A549 (cell line): ENCODE results near the gene GPS1. TPM values are rescaled to one million over a fixed set of nuclear protein-coding genes. Genes with fewer than 3 reads are reported as not detected.

Experiments
- ATAC-seq, 2 experiments: fragments of 200-7000 bp in 1 of 2; fragments of >200 bp in 1 of 2; cut with Nextera tagmentation in 1 of 2; cut with Tn5 transposase in 1 of 2; 3 replicates each; pipeline versions ENCODE4 v1.8.0 to v1.9.1; 2018 to 2020; ENCODE audit warnings: mild to moderate bottlenecking in 1 of 2, moderate library complexity in 1 of 2
- CTCF ChIA-PET: fragments of 300-600 bp; sonication (Branson Sonifier 250); formaldehyde crosslinking; extraction: SDS; loops from one replicate; lab custom pipeline; 2021; ENCODE audit warnings: antibody characterized with exemption, inconsistent platforms; lab: Yijun Ruan, JAX
- POLR2A ChIA-PET: fragments of 350-600 bp; formaldehyde crosslinking; extraction: SDS; loops from one replicate; lab custom pipeline; 2021; ENCODE audit warnings: antibody characterized with exemption, inconsistent platforms; lab: Yijun Ruan, JAX
- DNase-seq, 2 experiments: peaks; one replicate each; pipeline versions ENCODE4 v3.0.0 to v3.0.0-alpha.2; 2011 to 2016; ENCODE audit warnings: low read depth in 1 of 2, low spot score in 1 of 2
- FAIRE-seq: peaks from 2 replicates; lab custom pipeline; 2011; peaks lifted over from hg19 to GRCh38; lab: Jason Lieb, UNC
- H3K27ac ChIP-seq, 2 experiments: fragments of >200 bp; sonication (Bioruptor Twin); formaldehyde crosslinking; 3 replicates each; pipeline ENCODE4 v1.5.1; 2016 to 2017
- H3K4me1 ChIP-seq: fragments of >200 bp; sonication (Bioruptor Twin); formaldehyde crosslinking; 3 replicates; pipeline ENCODE4 v1.6.1; 2016
- H3K4me2 ChIP-seq: fragments of >200 bp; sonication (Bioruptor Twin); formaldehyde crosslinking; 3 replicates; pipeline ENCODE4 v1.6.1; 2016
- H3K4me3 ChIP-seq: fragments of >200 bp; sonication (Bioruptor Twin); formaldehyde crosslinking; 3 replicates; pipeline ENCODE4 v1.5.1; 2016
- H3K9me3 ChIP-seq: fragments of >200 bp; sonication (Bioruptor Twin); formaldehyde crosslinking; 3 replicates; pipeline ENCODE4 v1.6.1; 2016
- BHLHE40 ChIP-seq: IDR thresholded peaks from 2 replicates; pipeline ENCODE4 v1.6.1; 2012; ENCODE audit warnings: low read depth, low read length, inconsistent platforms
- CEBPB ChIP-seq, 2 experiments: fragments of >200 bp in 1 of 2; sonication (Bioruptor Twin) in 1 of 2; formaldehyde crosslinking in 1 of 2; IDR thresholded peaks; 2 replicates each; pipeline ENCODE4 v1.6.1; 2012 to 2016
- CHD4 ChIP-seq: fragments of 200-600 bp; sonication (generic); IDR thresholded peaks from 2 replicates; pipeline ENCODE4 v1.6.1; 2016; ENCODE audit warnings: antibody characterized with exemption, mild to moderate bottlenecking, borderline replicate concordance
- EHF ChIP-seq: fragments of 250-450 bp; sonication (Bioruptor Pico); IDR thresholded peaks from 2 replicates; pipeline ENCODE4 v1.5.0; 2020; ENCODE audit warnings: mild to moderate bottlenecking
- EHMT2 ChIP-seq: fragments of 200-600 bp; sonication (generic); IDR thresholded peaks from 2 replicates; pipeline ENCODE4 v1.6.1; 2016; ENCODE audit warnings: antibody characterized with exemption, low read depth, mild to moderate bottlenecking, moderate library complexity
- EP300 ChIP-seq, 2 experiments: fragments of >200 bp; sonication (Bioruptor Twin); formaldehyde crosslinking; IDR thresholded peaks; 2 replicates in 1 of 2; 3 replicates in 1 of 2; pipeline ENCODE4 v1.6.1; 2016 to 2017
- FOXS1 ChIP-seq: fragments of 250-450 bp; sonication (Bioruptor Pico); IDR thresholded peaks from 2 replicates; pipeline ENCODE4 v1.5.0; 2020; ENCODE audit warnings: mild to moderate bottlenecking, moderate library complexity
- GATA3 ChIP-seq: IDR thresholded peaks from 2 replicates; pipeline ENCODE4 v1.6.1; 2012; ENCODE audit warnings: borderline replicate concordance
- HDAC2 ChIP-seq: fragments of 200-600 bp; sonication (generic); IDR thresholded peaks from 2 replicates; pipeline ENCODE4 v1.6.1; 2016
- HES2 ChIP-seq: fragments of >200 bp; sonication (Bioruptor Twin); formaldehyde crosslinking; IDR thresholded peaks from 2 replicates; pipeline ENCODE4 v1.6.1; 2016
- HEYL ChIP-seq: fragments of 250-450 bp; sonication (Bioruptor Pico); IDR thresholded peaks from 2 replicates; pipeline ENCODE4 v1.8.0; 2021; ENCODE audit warnings: mild to moderate bottlenecking, moderate library complexity
- HMGXB4 ChIP-seq: fragments of 250-450 bp; sonication (Bioruptor Pico); IDR thresholded peaks from 2 replicates; pipeline ENCODE4 v1.5.0; 2021; ENCODE audit warnings: mild to moderate bottlenecking, moderate library complexity, borderline replicate concordance
- HOXB5 ChIP-seq: fragments of 250-450 bp; sonication (Bioruptor Pico); IDR thresholded peaks from 2 replicates; pipeline ENCODE4 v1.5.0; 2020; ENCODE audit warnings: mild to moderate bottlenecking, moderate library complexity
- JUNB ChIP-seq: fragments of >200 bp; sonication (Bioruptor Twin); formaldehyde crosslinking; IDR thresholded peaks from 2 replicates; pipeline ENCODE4 v1.6.1; 2016
- MAX ChIP-seq: IDR thresholded peaks from 2 replicates; pipeline ENCODE4 v1.6.1; 2012
- MAZ ChIP-seq: fragments of 150-350 bp; IDR thresholded peaks from 2 replicates; pipeline ENCODE4 v1.6.1; 2014; ENCODE audit warnings: antibody characterized with exemption, low read depth, low read length, borderline replicate concordance
- MYC ChIP-seq: IDR thresholded peaks from 2 replicates; pipeline ENCODE4 v1.6.1; 2012; ENCODE audit warnings: mild to moderate bottlenecking, inconsistent platforms, low read length, improper control_type of control experiment, borderline replicate concordance
- NFE2L2 ChIP-seq: fragments of 150-350 bp; conservative IDR thresholded peaks from 2 replicates; pipeline ENCODE4 v1.6.1; 2014; ENCODE audit warnings: low read length
- PHF8 ChIP-seq: fragments of 200-600 bp; sonication (generic); IDR thresholded peaks from 2 replicates; pipeline ENCODE4 v1.6.1; 2016; ENCODE audit warnings: low read depth, mild to moderate bottlenecking, antibody characterized with exemption, moderate library complexity, borderline replicate concordance
- POLR2A ChIP-seq: IDR thresholded peaks from 2 replicates; pipeline ENCODE4 v1.6.1; 2012; ENCODE audit warnings: mild to moderate bottlenecking, low read length
- RFX5 ChIP-seq: fragments of 450-650 bp; IDR thresholded peaks from 2 replicates; pipeline ENCODE4 v1.7.1; 2014; ENCODE audit warnings: antibody characterized with exemption, mild to moderate bottlenecking, moderate library complexity
- RNF2 ChIP-seq: fragments of 200-600 bp; sonication (generic); IDR thresholded peaks from 2 replicates; pipeline ENCODE4 v1.6.1; 2016; ENCODE audit warnings: low read depth, mild to moderate bottlenecking, antibody characterized with exemption, moderate library complexity, borderline replicate concordance
- SREBF2 ChIP-seq: fragments of 450-650 bp; IDR thresholded peaks from 2 replicates; pipeline ENCODE4 v1.6.1; 2014; ENCODE audit warnings: mild to moderate bottlenecking, moderate library complexity
- TP53 ChIP-seq: fragments of 250-450 bp; sonication (Bioruptor Pico); IDR thresholded peaks from 2 replicates; pipeline ENCODE4 v1.5.0; 2021; ENCODE audit warnings: mild to moderate bottlenecking, moderate library complexity
- ZFP36 ChIP-seq: fragments of 450-650 bp; IDR thresholded peaks from 2 replicates; pipeline ENCODE4 v1.6.1; 2014; ENCODE audit warnings: borderline replicate concordance; ENCODE audit not compliant: partially characterized antibody
- ZNF302 ChIP-seq: fragments of 250-450 bp; sonication (Bioruptor Pico); IDR thresholded peaks from 2 replicates; pipeline ENCODE4 v1.9.0; 2021; ENCODE audit warnings: inconsistent platforms, mild to moderate bottlenecking, moderate library complexity
- ZSCAN20 ChIP-seq: fragments of 250-450 bp; sonication (Bioruptor Pico); IDR thresholded peaks from 2 replicates; pipeline ENCODE4 v1.8.0; 2022; ENCODE audit warnings: mild to moderate bottlenecking, moderate library complexity
- WGBS: methylation state at CpG from one replicate; pipeline ENCODE4 v1.1.6; 2017; ENCODE audit errors: missing lambda C conversion rate; 5-methylcytosine and 5-hydroxymethylcytosine counted together
- polyA plus RNA-seq, 4 experiments: library from polyadenylated mRNA; depleted of rRNA in 3 of 4; stranded (reverse); fragments of >200 nt; fragmentation: RNase III in 1 of 4; extraction: RNeasy Plus Mini Kit Qiagen cat#74134 plus additional on column Dnase treatment in 1 of 4; gene quantifications; 2 replicates in 3 of 4; 3 replicates in 1 of 4; pipeline ENCODE4 v1.2.3, GENCODE V29; 2011 to 2017
- TF ChIP-seq, protein P1 (sequence below): IDR thresholded peaks from 2 replicates; pipeline ENCODE4 v1.6.1; 2012
- TF ChIP-seq, protein P2 (sequence below): fragments of >200 bp; sonication (Bioruptor Twin); formaldehyde crosslinking; IDR thresholded peaks from 3 replicates; pipeline ENCODE4 v1.5.1; 2016
- TF ChIP-seq, protein P3 (sequence below): fragments of >200 bp; sonication (Bioruptor Twin); formaldehyde crosslinking; IDR thresholded peaks from 3 replicates; pipeline ENCODE4 v1.6.1; 2016

The GPS1 gene
- polyA plus RNA-seq, 2 of the 4 experiments (the other 2 are of a cell fraction) = 89.4 to 126 TPM

DNA sequence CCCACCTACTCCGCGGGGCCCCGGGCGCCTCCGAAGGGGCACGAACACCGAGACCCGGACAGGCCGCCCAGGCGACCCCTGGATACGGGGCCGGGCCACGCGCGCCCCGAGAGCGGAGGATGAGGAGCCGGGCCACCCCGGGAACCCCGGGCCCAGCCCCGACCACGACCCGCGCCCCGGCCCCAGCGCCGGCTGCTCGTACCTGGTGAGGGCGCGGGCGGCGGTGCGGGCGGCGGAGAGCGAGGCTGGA is 46.1 kb downstream of the GPS1 start:
- CTCF ChIA-PET = interaction anchor here (0.7 to 2.2 kb wide), 7 partner anchors 8 to 62 kb away, joined by 3 to 11 read pairs (median 6); partner anchors contain the start of gene DCXR
- no peak for FAIRE-seq
- 10% methylated on average over 2 of the region's 36 CpGs for WGBS

DNA sequence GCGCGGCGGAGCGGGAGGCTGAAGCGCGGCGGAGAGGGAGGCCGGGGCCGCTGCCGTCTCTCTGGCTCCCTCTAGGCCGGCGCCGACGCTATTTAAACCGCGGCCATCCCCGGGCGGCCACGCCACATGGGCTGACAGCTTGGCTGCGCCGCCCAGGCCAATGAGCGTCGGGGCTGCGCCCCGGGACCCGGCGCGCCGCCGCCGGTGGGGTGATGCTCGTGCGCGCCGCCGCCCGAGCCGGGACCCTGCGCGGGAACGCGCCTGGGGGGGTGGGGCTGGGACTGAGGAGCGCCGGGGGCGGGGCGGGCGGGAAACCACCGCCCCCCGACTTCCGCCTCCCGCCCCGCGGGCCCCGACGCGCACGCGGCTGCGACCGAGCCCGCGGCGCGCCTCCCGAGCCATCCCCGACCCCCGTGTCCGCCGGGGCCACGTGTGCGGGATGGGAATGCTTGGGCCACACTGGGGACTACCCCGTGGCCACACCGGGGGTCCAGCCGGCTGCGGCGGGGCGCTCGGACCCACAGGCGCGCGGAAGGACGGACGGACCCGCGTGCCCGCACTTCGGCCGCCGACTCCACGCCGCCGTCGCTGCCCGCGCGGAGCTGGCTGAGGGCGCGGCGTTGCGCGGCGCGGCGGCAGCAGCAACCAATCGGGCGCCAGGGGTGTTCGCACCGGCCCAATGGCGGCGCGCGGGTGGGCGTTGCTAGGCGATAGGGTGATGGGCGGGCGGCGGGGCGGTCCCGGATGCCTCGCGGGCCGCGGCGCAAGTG is 46.7 kb downstream of the GPS1 start, which contains the start of gene FASN:
Gene FASN, minus strand, starts transcription at position 68 of the 770 bp plus-strand sequence. CDS start 1,791 bp downstream, outside the sequence.
- FAIRE-seq (no peak), ATAC-seq (peak; percentile 72 to 75), DNase-seq (peak; percentile 97 to 100)
- CTCF ChIA-PET = interaction anchor here (0.7 to 1.7 kb wide), 12 partner anchors 9 to 161 kb away, joined by 3 to 10 read pairs (median 4); partner anchors contain the start of genes PYCR1 and RAC3
- WGBS = under 1% methylated on average over 22 of the region's 124 CpGs
- Histone ChIP-seq H3K4me2 (peak within 1 kb of the TSS; percentile 97), H3K27ac (peak within 1 kb of the TSS; percentile 95 to 96), H3K9me3 (no peaks in the 10 kb centered on the region), H3K4me3 (peak within 1 kb of the TSS; percentile 91), H3K4me1 (peaks cover 54% of the 10 kb centered on the region)
- POLR2A ChIA-PET = interaction anchor here (0.6 to 2.9 kb wide), 27 partner anchors 8 to 200 kb away, joined by 3 to 33 read pairs (median 4); partner anchors contain the start of genes CENPX, DCXR, DUS1L and LRRC45
- TF ChIP-seq, protein P1, sequence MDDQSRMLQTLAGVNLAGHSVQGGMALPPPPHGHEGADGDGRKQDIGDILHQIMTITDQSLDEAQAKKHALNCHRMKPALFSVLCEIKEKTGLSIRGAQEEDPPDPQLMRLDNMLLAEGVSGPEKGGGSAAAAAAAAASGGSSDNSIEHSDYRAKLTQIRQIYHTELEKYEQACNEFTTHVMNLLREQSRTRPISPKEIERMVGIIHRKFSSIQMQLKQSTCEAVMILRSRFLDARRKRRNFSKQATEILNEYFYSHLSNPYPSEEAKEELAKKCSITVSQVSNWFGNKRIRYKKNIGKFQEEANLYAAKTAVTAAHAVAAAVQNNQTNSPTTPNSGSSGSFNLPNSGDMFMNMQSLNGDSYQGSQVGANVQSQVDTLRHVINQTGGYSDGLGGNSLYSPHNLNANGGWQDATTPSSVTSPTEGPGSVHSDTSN = peak; percentile 75
- TF ChIP-seq, protein P2, sequence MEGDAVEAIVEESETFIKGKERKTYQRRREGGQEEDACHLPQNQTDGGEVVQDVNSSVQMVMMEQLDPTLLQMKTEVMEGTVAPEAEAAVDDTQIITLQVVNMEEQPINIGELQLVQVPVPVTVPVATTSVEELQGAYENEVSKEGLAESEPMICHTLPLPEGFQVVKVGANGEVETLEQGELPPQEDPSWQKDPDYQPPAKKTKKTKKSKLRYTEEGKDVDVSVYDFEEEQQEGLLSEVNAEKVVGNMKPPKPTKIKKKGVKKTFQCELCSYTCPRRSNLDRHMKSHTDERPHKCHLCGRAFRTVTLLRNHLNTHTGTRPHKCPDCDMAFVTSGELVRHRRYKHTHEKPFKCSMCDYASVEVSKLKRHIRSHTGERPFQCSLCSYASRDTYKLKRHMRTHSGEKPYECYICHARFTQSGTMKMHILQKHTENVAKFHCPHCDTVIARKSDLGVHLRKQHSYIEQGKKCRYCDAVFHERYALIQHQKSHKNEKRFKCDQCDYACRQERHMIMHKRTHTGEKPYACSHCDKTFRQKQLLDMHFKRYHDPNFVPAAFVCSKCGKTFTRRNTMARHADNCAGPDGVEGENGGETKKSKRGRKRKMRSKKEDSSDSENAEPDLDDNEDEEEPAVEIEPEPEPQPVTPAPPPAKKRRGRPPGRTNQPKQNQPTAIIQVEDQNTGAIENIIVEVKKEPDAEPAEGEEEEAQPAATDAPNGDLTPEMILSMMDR = peak; percentile 64
- peak; percentile 89; the same call in 1 of the 2 replicates for TF ChIP-seq TP53
- no peak for TF ChIP-seq SREBF2
- TF ChIP-seq HEYL (CRISPR knock-in tag) = no peak
- no peak for TF ChIP-seq GATA3
- TF ChIP-seq ZNF302 = no peak
- TF ChIP-seq MYC = peak; percentile 96
- no peak for TF ChIP-seq NFE2L2
- TF ChIP-seq EHF = peak; percentile 88
- TF ChIP-seq, protein P3, sequence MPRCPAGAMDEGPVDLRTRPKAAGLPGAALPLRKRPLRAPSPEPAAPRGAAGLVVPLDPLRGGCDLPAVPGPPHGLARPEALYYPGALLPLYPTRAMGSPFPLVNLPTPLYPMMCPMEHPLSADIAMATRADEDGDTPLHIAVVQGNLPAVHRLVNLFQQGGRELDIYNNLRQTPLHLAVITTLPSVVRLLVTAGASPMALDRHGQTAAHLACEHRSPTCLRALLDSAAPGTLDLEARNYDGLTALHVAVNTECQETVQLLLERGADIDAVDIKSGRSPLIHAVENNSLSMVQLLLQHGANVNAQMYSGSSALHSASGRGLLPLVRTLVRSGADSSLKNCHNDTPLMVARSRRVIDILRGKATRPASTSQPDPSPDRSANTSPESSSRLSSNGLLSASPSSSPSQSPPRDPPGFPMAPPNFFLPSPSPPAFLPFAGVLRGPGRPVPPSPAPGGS = peak; percentile 95
- peak; percentile 99 for TF ChIP-seq POLR2A
- no peak for TF ChIP-seq BHLHE40
- peak; percentile 92 for TF ChIP-seq RFX5
- no peak for TF ChIP-seq EP300 (IDR thresholded peaks at IDR 0.05)
- no peak for TF ChIP-seq CHD4
- TF ChIP-seq MAZ = 0 out of 2 replicates have a peak, but pooled peaks have one; percentile 22
- TF ChIP-seq JUNB = no peak
- 0 out of 2 replicates have a peak, but pooled peaks have one; percentile 30 for TF ChIP-seq PHF8
- TF ChIP-seq ZSCAN20 (CRISPR knock-in tag) = no peak
- TF ChIP-seq HMGXB4 = no peak
- no peak for TF ChIP-seq RNF2
- no peak for TF ChIP-seq CEBPB (IDR thresholded peaks at IDR 0.05)
- peak; percentile 76 for TF ChIP-seq MAX
- TF ChIP-seq EHMT2 = no peak
- TF ChIP-seq HDAC2 = no peak
- TF ChIP-seq HES2 = no peak
- peak; percentile 74; the same call in 1 of the 2 replicates for TF ChIP-seq FOXS1 (CRISPR knock-in tag)
- peak; percentile 92 for TF ChIP-seq HOXB5
- no peak for TF ChIP-seq ZFP36

More for the DNA sequence above, 46.1 kb downstream of the GPS1 start:
- no peak for TF ChIP-seq BHLHE40
- peak; percentile 96 for TF ChIP-seq PHF8
- TF ChIP-seq EHF = peak; percentile 70
- H3K27ac ChIP-seq = peak overlapping the region; percentile 95 to 96
- H3K9me3 ChIP-seq = no peaks in the 10 kb centered on the region
- peak overlapping the region; percentile 91 for H3K4me3 ChIP-seq
- POLR2A ChIA-PET = interaction anchor here (0.6 to 2.9 kb wide), 17 partner anchors 9 to 137 kb away, joined by 3 to 33 read pairs (median 5); partner anchors contain the start of genes CENPX, DCXR, DUS1L and LRRC45
- H3K4me1 ChIP-seq = peaks cover 49% of the 10 kb centered on the region
- no peak for ATAC-seq
- DNase-seq = no peak
- H3K4me2 ChIP-seq = peak overlapping the region; percentile 97
